ENCODE data around the gene GABBR2.

GABBR2 gene

GRCh38 chr9:98460704-98461103, 248.0 kb downstream of the GABBR2 start:
- Mint-ChIP-seq H3K4me3 (no peak overlapping the region), H3K36me3 (ENCODE audit: low read depth) (no peaks in the 10 kb centered on the region), H3K4me1 (ENCODE audit: low read depth) (no peaks in the 10 kb centered on the region), H3K9me3 (peaks cover 22% of the 10 kb centered on the region), H3K27ac (no peak overlapping the region), H3K27me3 (peaks cover 23% of the 10 kb centered on the region)

GRCh38 chr9:98457726-98458370, 250.9 kb downstream of the GABBR2 start:
- Mint-ChIP-seq H3K36me3 (ENCODE audit: low read depth) (no peaks in the 10 kb centered on the region), H3K4me1 (ENCODE audit: low read depth) (no peaks in the 10 kb centered on the region), H3K27ac (no peak overlapping the region), H3K27me3 (peaks cover 22% of the 10 kb centered on the region), H3K9me3 (peaks cover 15% of the 10 kb centered on the region), H3K4me3 (no peak overlapping the region)

- Mint-ChIP-seq H3K9me3 (peaks cover 8% of the 10 kb centered on the region), H3K4me1 (ENCODE audit: low read depth) (no peaks in the 10 kb centered on the region), H3K4me3 (no peak overlapping the region), H3K36me3 (ENCODE audit: low read depth) (no peaks in the 10 kb centered on the region), H3K27me3 (peaks cover 27% of the 10 kb centered on the region), H3K27ac (no peak overlapping the region)
Observed at GRCh38 chr9:98456156-98456613, 252.6 kb downstream of the GABBR2 start.

- no peaks in the 10 kb centered on the region for H3K4me1 Mint-ChIP-seq (ENCODE audit: low read depth)
- H3K27ac Mint-ChIP-seq, result no peak overlapping the region
- peaks cover 2% of the 10 kb centered on the region for H3K9me3 Mint-ChIP-seq
- no peaks in the 10 kb centered on the region for H3K36me3 Mint-ChIP-seq (ENCODE audit: low read depth)
- no peak overlapping the region for H3K4me3 Mint-ChIP-seq
- peaks cover 27% of the 10 kb centered on the region for H3K27me3 Mint-ChIP-seq
Observed at GRCh38 chr9:98455256-98456155, 253.2 kb downstream of the GABBR2 start.

- Mint-ChIP-seq H3K9me3 (no peaks in the 10 kb centered on the region), H3K27ac (no peak overlapping the region), H3K4me1 (ENCODE audit: low read depth) (no peaks in the 10 kb centered on the region), H3K36me3 (ENCODE audit: low read depth) (no peaks in the 10 kb centered on the region), H3K27me3 (peaks cover 27% of the 10 kb centered on the region), H3K4me3 (no peak overlapping the region)
Observed at GRCh38 chr9:98453589-98454311, 255.0 kb downstream of the GABBR2 start.

- Mint-ChIP-seq H3K27ac (no peak overlapping the region), H3K36me3 (ENCODE audit: low read depth) (no peaks in the 10 kb centered on the region), H3K4me3 (no peak overlapping the region), H3K4me1 (ENCODE audit: low read depth) (no peaks in the 10 kb centered on the region), H3K27me3 (peaks cover 18% of the 10 kb centered on the region), H3K9me3 (no peaks in the 10 kb centered on the region)
Observed at GRCh38 chr9:98451576-98451975, 257.2 kb downstream of the GABBR2 start.

- no peak overlapping the region for H3K4me3 Mint-ChIP-seq
- no peak overlapping the region for H3K27ac Mint-ChIP-seq
- H3K4me1 Mint-ChIP-seq (ENCODE audit: low read depth), result no peaks in the 10 kb centered on the region
- no peaks in the 10 kb centered on the region for H3K36me3 Mint-ChIP-seq (ENCODE audit: low read depth)
- no peaks in the 10 kb centered on the region for H3K9me3 Mint-ChIP-seq
- peaks cover 10% of the 10 kb centered on the region for H3K27me3 Mint-ChIP-seq
Observed at GRCh38 chr9:98450496-98450895, 258.2 kb downstream of the GABBR2 start.

- no peak overlapping the region for H3K27ac Mint-ChIP-seq
- H3K9me3 Mint-ChIP-seq, result no peaks in the 10 kb centered on the region
- H3K4me1 Mint-ChIP-seq (ENCODE audit: low read depth), result no peaks in the 10 kb centered on the region
- no peak overlapping the region for H3K4me3 Mint-ChIP-seq
- no peaks in the 10 kb centered on the region for H3K36me3 Mint-ChIP-seq (ENCODE audit: low read depth)
- H3K27me3 Mint-ChIP-seq, result peaks cover 10% of the 10 kb centered on the region
Observed at GRCh38 chr9:98449871-98450270, 258.9 kb downstream of the GABBR2 start.

GRCh38 chr9:98445576-98445975, 263.2 kb downstream of the GABBR2 start:
- Mint-ChIP-seq H3K9me3 (no peaks in the 10 kb centered on the region), H3K36me3 (ENCODE audit: low read depth) (no peaks in the 10 kb centered on the region), H3K27ac (no peak overlapping the region), H3K27me3 (peaks cover 5% of the 10 kb centered on the region), H3K4me1 (ENCODE audit: low read depth) (no peaks in the 10 kb centered on the region), H3K4me3 (no peak overlapping the region)

- Mint-ChIP-seq H3K27ac (no peak overlapping the region), H3K4me3 (no peak overlapping the region), H3K36me3 (ENCODE audit: low read depth) (no peaks in the 10 kb centered on the region), H3K9me3 (no peaks in the 10 kb centered on the region), H3K27me3 (peaks cover 8% of the 10 kb centered on the region), H3K4me1 (ENCODE audit: low read depth) (no peaks in the 10 kb centered on the region)
Observed at GRCh38 chr9:98444601-98445000, 264.1 kb downstream of the GABBR2 start.

- peaks cover 8% of the 10 kb centered on the region for H3K27me3 Mint-ChIP-seq
- H3K4me1 Mint-ChIP-seq (ENCODE audit: low read depth), result no peaks in the 10 kb centered on the region
- no peak overlapping the region for H3K27ac Mint-ChIP-seq
- no peaks in the 10 kb centered on the region for H3K9me3 Mint-ChIP-seq
- H3K4me3 Mint-ChIP-seq, result no peak overlapping the region
- H3K36me3 Mint-ChIP-seq (ENCODE audit: low read depth), result no peaks in the 10 kb centered on the region
Observed at GRCh38 chr9:98442541-98442940, 266.2 kb downstream of the GABBR2 start.

GRCh38 chr9:98442114-98442513, 266.6 kb downstream of the GABBR2 start:
- Mint-ChIP-seq H3K9me3 (no peaks in the 10 kb centered on the region), H3K4me3 (no peak overlapping the region), H3K27ac (no peak overlapping the region), H3K36me3 (ENCODE audit: low read depth) (no peaks in the 10 kb centered on the region), H3K4me1 (ENCODE audit: low read depth) (no peaks in the 10 kb centered on the region), H3K27me3 (peaks cover 8% of the 10 kb centered on the region)

GRCh38 chr9:98438666-98439065, 270.1 kb downstream of the GABBR2 start:
- Mint-ChIP-seq H3K4me1 (ENCODE audit: low read depth) (no peaks in the 10 kb centered on the region), H3K36me3 (ENCODE audit: low read depth) (no peaks in the 10 kb centered on the region), H3K27me3 (peaks cover 15% of the 10 kb centered on the region)

GRCh38 chr9:98437458-98438034, 271.2 kb downstream of the GABBR2 start:
- Mint-ChIP-seq H3K4me3 (no peak overlapping the region), H3K27me3 (peaks cover 12% of the 10 kb centered on the region), H3K36me3 (ENCODE audit: low read depth) (no peaks in the 10 kb centered on the region), H3K27ac (no peak overlapping the region), H3K4me1 (ENCODE audit: low read depth) (no peaks in the 10 kb centered on the region), H3K9me3 (no peaks in the 10 kb centered on the region)

More at GRCh38 chr9:98438666-98439065, 270.1 kb downstream of the GABBR2 start:
- H3K27ac Mint-ChIP-seq, result no peak overlapping the region
- no peaks in the 10 kb centered on the region for H3K9me3 Mint-ChIP-seq
- no peak overlapping the region for H3K4me3 Mint-ChIP-seq

GRCh38 chr9:98432960-98433359, 275.8 kb downstream of the GABBR2 start:
- Mint-ChIP-seq H3K9me3 (no peaks in the 10 kb centered on the region), H3K27me3 (peaks cover 9% of the 10 kb centered on the region), H3K27ac (no peak overlapping the region), H3K36me3 (ENCODE audit: low read depth) (no peaks in the 10 kb centered on the region), H3K4me1 (ENCODE audit: low read depth) (no peaks in the 10 kb centered on the region), H3K4me3 (no peak overlapping the region)

Data from stimulated activated naive CD8-positive, alpha-beta T cell treated with anti-CD3 and anti-CD28 coated beads, Interleukin-15, Interleukin-2, amounts not matched to agents 100 ng/mL and 50 ng/mL, for 24 hours (primary cell).